ENCODE measurements around the gene CSNK1E.
A peak's percentile ranks its signal among the peaks of the same experiment; 100 is the strongest.

Gene CSNK1E

GRCh38 chr22:38304526-38304925, 12.7 kb downstream of the CSNK1E start:
- DNase-seq: no peak

GRCh38 chr22:38303974-38304373, 13.3 kb downstream of the CSNK1E start:
- DNase-seq: no peak

- DNase-seq: no peak
These were observed 14.3 kb downstream of the CSNK1E start for GRCh38 chr22:38302906-38303305.

GRCh38 chr22:38300946-38301345, 16.3 kb downstream of the CSNK1E start:
- no peak for DNase-seq

GRCh38 chr22:38300197-38300945, 16.9 kb downstream of the CSNK1E start:
- DNase-seq: no peak

GRCh38 chr22:38299770-38300102, 17.5 kb downstream of the CSNK1E start:
- DNase-seq: no peak

GRCh38 chr22:38298312-38299005, 18.8 kb downstream of the CSNK1E start:
- no peak for DNase-seq

- DNase-seq: no peak
These were observed 20.9 kb downstream of the CSNK1E start for GRCh38 chr22:38296372-38296771.

- DNase-seq: no peak
These were observed 21.4 kb downstream of the CSNK1E start for GRCh38 chr22:38295863-38296262.

- DNase-seq: no peak
These were observed 21.9 kb downstream of the CSNK1E start for GRCh38 chr22:38295339-38295738.

GRCh38 chr22:38294193-38294592, 23.0 kb downstream of the CSNK1E start:
- DNase-seq: no peak

GRCh38 chr22:38292694-38293093, 24.5 kb downstream of the CSNK1E start:
- no peak for DNase-seq

- peak; percentile 84 for DNase-seq
These were observed 25.9 kb downstream of the CSNK1E start for GRCh38 chr22:38291201-38291777.

- DNase-seq: peak; percentile 88
These were observed 26.9 kb downstream of the CSNK1E start for GRCh38 chr22:38290347-38290746.

- DNase-seq: peak; percentile 59
These were observed 27.6 kb downstream of the CSNK1E start for GRCh38 chr22:38289583-38290082.

- DNase-seq: no peak
These were observed 30.1 kb downstream of the CSNK1E start for GRCh38 chr22:38286915-38287669.

GRCh38 chr22:38285018-38285417, 32.2 kb downstream of the CSNK1E start:
- no peak for DNase-seq

GRCh38 chr22:38284042-38284402, 33.2 kb downstream of the CSNK1E start:
- no peak for DNase-seq

GRCh38 chr22:38282397-38282796, 34.8 kb downstream of the CSNK1E start:
- DNase-seq: no peak

GRCh38 chr22:38276166-38276565, 41.1 kb downstream of the CSNK1E start:
- DNase-seq: no peak

- no peak for DNase-seq
These were observed 44.0 kb downstream of the CSNK1E start for GRCh38 chr22:38273135-38273826.

GRCh38 chr22:38272373-38273134, 44.7 kb downstream of the CSNK1E start, which contains the start of gene TMEM184B:
Gene TMEM184B, minus strand, starts transcription at chr22:38273010. Its CDS starts 25,049 bp downstream, at chr22:38247961.
- DNase-seq: peak; percentile 34
